GM18508 (cell line): ENCODE results near the gene IFNGR1.

Experiments
- ATAC-seq: cut with Tn5 transposase; IDR thresholded peaks from one replicate; pipeline ENCODE4 v1.9.1; 2021; ENCODE audit warnings: moderate number of reproducible peaks; ENCODE audit not compliant: insufficient read depth, unreplicated experiment

The IFNGR1 gene

GRCh38 chr6:137160763-137161162 lies 58.4 kb downstream of the IFNGR1 start:
- no peak for ATAC-seq

DNA sequence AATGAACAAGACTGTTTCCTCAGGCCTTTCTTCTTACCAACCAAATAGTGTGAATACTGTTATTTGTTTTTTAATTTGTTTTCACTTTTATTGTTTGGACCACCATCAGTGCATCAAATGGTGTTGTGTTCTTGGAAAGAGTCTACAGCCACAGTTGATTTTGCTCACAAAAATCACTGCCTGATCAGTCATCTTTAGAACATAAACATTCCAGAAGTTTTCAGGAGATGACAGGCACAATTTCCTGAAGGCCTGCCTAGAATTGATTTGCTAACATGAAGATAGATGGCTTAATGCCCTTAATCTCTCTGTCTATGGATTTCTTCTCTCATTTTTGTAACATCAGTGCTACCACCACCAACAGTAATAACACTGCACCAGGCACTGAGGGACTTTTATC lies 59.3 kb downstream of the IFNGR1 start:
- ATAC-seq, result no peak

DNA sequence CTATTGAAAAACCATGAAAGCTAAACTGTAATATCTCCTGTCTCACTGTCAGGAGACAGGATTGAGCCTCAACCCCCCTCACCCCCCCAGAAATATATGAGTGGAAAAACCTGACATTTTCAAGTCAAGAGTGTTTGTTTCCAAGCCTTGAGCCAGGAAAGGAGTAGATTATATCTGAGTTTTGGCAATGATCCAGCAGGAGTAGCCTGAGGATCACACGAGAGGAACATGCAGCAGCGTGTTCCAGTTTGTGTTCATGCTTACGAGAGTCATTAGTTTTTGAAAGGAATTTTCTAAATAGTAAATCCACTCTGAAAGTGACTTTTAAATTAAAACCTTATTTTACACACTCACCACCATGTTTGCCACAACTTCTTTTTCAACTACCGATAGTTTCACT lies 61.6 kb downstream of the IFNGR1 start:
- no peak for ATAC-seq

DNA sequence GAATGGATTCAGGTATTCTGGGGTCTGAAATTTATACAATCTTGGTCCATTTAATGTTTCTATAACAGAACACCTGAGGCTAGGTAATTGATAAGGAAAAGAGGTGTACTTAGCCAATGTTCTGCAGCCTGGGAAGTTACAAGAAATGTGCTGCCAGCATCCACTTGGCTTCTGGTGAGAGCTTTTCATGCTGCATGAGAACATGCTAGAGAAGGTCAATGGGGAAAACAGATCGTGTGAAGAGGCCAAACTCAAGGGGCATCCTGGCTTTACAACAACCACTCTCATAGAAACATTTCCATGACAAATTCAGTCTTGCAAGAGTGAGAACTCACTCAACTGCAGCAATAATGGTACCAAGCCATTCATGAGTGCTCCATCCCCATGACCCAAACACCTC lies 62.5 kb downstream of the IFNGR1 start:
- no peak for ATAC-seq

- no peak for ATAC-seq
Observed at GRCh38 chr6:137155830-137156229, 63.4 kb downstream of the IFNGR1 start.

GRCh38 chr6:137150072-137150471 lies 69.1 kb downstream of the IFNGR1 start:
- ATAC-seq, result no peak

DNA sequence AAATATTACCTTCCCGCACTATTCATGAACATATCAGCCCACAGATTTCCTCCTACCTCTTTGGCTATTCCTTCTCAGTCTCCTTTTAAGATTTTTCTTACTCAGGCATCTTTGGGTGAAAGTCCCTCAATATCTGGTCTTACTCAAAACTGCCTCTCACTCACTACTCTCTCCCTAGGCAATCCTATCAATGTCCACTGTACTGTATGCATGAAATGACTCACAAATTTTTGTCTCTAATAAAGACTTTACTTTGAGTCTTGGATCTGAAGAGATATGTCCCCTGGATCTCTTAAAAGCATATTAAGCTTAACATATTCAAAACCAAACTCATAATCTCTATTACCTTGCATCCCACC lies 70.2 kb downstream of the IFNGR1 start:
- ATAC-seq, result no peak

- no peak for ATAC-seq
Observed at GRCh38 chr6:137148306-137149034, 70.7 kb downstream of the IFNGR1 start.
